Liver (tissue), 3 donors: ENCODE measurements around the gene IQGAP2.
"Not testable (repeated sequence)": the region's sequence is repeated elsewhere in the genome, so short reads cannot be mapped to it uniquely, and the experiment has no call there.

Experiments
- FOXA1 ChIP-seq: IDR thresholded peaks from 2 replicates; pipeline ENCODE4 v1.6.1; 2016; ENCODE audit warnings: antibody characterized with exemption
- FOXA2 ChIP-seq: IDR thresholded peaks from 2 replicates; pipeline ENCODE4 v1.6.1; 2016; ENCODE audit warnings: antibody characterized with exemption
- GABPA ChIP-seq, 2 donors: IDR thresholded peaks in 1 of 2; conservative IDR thresholded peaks in 1 of 2; 2 replicates each; pipeline ENCODE4 v1.6.1; 2016; ENCODE audit warnings: antibody characterized with exemption in 2 of 2, mild to moderate bottlenecking in 1 of 2, moderate library complexity in 1 of 2
- JUND ChIP-seq, 2 donors: IDR thresholded peaks; 2 replicates each; pipeline ENCODE4 v1.6.1; 2016; ENCODE audit warnings: antibody characterized with exemption in 2 of 2
- MAX ChIP-seq: IDR thresholded peaks from 2 replicates; pipeline ENCODE4 v1.6.1; 2016; ENCODE audit warnings: antibody characterized with exemption
- RAD21 ChIP-seq, 2 donors: IDR thresholded peaks; 2 replicates each; pipeline ENCODE4 v1.6.1; 2016; ENCODE audit warnings: antibody characterized with exemption in 2 of 2, mild to moderate bottlenecking in 2 of 2
- REST ChIP-seq: IDR thresholded peaks from 2 replicates; pipeline ENCODE4 v1.6.1; 2016; ENCODE audit warnings: antibody characterized with exemption, mild to moderate bottlenecking
- RXRA ChIP-seq, 2 donors: IDR thresholded peaks; 2 replicates each; pipeline ENCODE4 v1.6.1; 2017 to 2018; ENCODE audit warnings: antibody characterized with exemption in 2 of 2, mild to moderate bottlenecking in 1 of 2
- YY1 ChIP-seq: IDR thresholded peaks from 2 replicates; pipeline ENCODE4 v1.6.1; 2016; ENCODE audit warnings: antibody characterized with exemption, mild to moderate bottlenecking
- ZBTB33 ChIP-seq: IDR thresholded peaks from 2 replicates; pipeline ENCODE4 v1.6.1; 2016; ENCODE audit warnings: antibody characterized with exemption
- TF ChIP-seq, protein P1 (sequence below): fragments of 150-350 bp; IDR thresholded peaks from 2 replicates; pipeline ENCODE4 v1.5.1; 2017; ENCODE audit warnings: improper control_type of control experiment, low read depth, low read length; ENCODE audit not compliant: missing input control
- TF ChIP-seq, protein P2 (sequence below): IDR thresholded peaks from 2 replicates; pipeline ENCODE4 v1.6.1; 2016; ENCODE audit warnings: antibody characterized with exemption
- donor health status: healthy.
- donor health status: healthy.

DNA sequence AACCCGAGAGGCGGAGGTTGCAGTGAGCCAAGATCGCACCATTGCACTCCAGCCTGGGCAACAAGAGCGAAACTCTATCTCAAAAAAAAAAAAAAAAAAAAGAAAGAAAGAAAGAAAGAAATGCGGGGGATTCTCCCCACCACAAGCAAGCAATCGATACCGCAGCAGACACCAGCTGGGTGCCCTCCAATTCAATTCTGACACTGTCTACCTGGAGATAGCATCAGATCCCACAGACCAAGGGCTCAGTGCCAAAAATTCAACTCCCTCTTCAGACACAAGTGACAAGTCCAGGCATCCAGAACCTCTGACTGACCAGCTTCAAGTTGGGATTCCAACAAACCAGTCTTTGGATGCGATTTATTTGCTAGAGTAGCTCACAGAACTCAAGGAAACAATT is 33.4 kb upstream of the IQGAP2 start:
- not testable (repeated sequence) for TF ChIP-seq REST; MAX; JUND (IDR thresholded peaks at IDR 0.05); RAD21 (IDR thresholded peaks at IDR 0.05); ZBTB33; FOXA2; FOXA1; YY1; RXRA (IDR thresholded peaks at IDR 0.05); GABPA (IDR thresholded peaks at IDR 0.05 in 1 of 2, conservative IDR thresholded peaks at IDR 0.05 in 1 of 2)
- TF ChIP-seq, protein P1, sequence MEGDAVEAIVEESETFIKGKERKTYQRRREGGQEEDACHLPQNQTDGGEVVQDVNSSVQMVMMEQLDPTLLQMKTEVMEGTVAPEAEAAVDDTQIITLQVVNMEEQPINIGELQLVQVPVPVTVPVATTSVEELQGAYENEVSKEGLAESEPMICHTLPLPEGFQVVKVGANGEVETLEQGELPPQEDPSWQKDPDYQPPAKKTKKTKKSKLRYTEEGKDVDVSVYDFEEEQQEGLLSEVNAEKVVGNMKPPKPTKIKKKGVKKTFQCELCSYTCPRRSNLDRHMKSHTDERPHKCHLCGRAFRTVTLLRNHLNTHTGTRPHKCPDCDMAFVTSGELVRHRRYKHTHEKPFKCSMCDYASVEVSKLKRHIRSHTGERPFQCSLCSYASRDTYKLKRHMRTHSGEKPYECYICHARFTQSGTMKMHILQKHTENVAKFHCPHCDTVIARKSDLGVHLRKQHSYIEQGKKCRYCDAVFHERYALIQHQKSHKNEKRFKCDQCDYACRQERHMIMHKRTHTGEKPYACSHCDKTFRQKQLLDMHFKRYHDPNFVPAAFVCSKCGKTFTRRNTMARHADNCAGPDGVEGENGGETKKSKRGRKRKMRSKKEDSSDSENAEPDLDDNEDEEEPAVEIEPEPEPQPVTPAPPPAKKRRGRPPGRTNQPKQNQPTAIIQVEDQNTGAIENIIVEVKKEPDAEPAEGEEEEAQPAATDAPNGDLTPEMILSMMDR, result not testable (repeated sequence)
- TF ChIP-seq, protein P2, sequence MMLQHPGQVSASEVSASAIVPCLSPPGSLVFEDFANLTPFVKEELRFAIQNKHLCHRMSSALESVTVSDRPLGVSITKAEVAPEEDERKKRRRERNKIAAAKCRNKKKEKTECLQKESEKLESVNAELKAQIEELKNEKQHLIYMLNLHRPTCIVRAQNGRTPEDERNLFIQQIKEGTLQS, result not testable (repeated sequence)
